Natural killer cell (primary cell): ENCODE data around the gene PDPN. TPM values are rescaled to one million over a fixed set of nuclear protein-coding genes. Genes with fewer than 3 reads are reported as not detected.

Source experiments
- total RNA-seq, 4 donors: library from RNA; stranded (reverse); fragments of 120-200 nt in 1 of 4; gene quantifications; one replicate each; pipeline versions ENCODE4 v1.2.3 to v1.2.4, GENCODE V29; 2013 to 2022

Gene PDPN
- total RNA-seq, 3 donors from 2014 or later (not counting 1 experiment from before 2014, with no cell fraction given) = not detected

Other genes starting within 250 kb of the PDPN start
- not detected for gene PRAMEF14, start 236.7 kb upstream of the PDPN start, total RNA-seq
- gene PRAMEF19, start 211.9 kb upstream of the PDPN start, total RNA-seq = not detected
- gene PRAMEF17, start 194.2 kb upstream of the PDPN start, total RNA-seq = not detected
- not detected for gene PRAMEF20, start 173.4 kb upstream of the PDPN start, total RNA-seq
- not detected for gene LRRC38, start 69.8 kb upstream of the PDPN start, total RNA-seq
- 100 to 1,000 TPM; 168 to 193 (median 184) TPM for gene PRDM2, start 116.4 kb downstream of the PDPN start, total RNA-seq